Stimulated activated naive CD4-positive, alpha-beta T cell (primary cell): ENCODE results near the gene RBM20.
A peak's percentile ranks its signal among the peaks of the same experiment; 100 is the strongest.
"Not testable (repeated sequence)": the region's sequence is repeated elsewhere in the genome, so short reads cannot be mapped to it uniquely, and the experiment has no call there.

Experiments used
- DNase-seq, 6 experiments: peaks; one replicate each; lab custom pipeline; 2025; lab: John Stamatoyannopoulos, UW

The RBM20 gene

DNA sequence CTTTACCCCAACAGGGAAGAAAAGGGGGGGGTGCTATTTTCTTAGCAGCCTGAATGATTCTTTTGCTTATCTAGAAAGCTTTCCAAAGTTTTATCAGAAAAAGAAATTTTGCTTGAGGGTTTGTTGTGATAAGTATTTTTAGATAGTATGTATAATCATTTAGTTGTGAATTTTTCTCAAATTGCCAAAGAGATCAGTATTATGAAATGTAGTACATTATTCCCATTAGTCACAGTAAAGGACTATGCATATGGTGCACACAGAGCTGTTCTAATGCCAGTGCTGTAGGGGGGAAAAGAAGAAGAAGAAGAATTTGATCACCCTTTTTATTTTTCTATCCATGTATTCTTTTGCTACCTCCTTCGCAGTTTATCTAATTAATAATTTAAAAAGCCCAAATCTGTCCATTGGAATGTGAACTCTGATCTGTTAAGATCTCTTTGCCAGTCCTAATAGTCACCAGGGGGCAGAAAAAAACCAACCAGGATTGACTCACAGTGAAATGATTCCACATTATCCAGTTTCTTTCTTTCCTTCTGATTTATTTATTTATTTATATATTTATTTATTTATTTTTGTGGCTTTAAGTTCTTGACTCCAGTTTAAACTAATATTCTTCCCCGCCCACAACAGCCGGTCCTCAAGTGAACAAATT lies 4.7 kb downstream of the RBM20 start:
- DNase-seq: no peak

DNA sequence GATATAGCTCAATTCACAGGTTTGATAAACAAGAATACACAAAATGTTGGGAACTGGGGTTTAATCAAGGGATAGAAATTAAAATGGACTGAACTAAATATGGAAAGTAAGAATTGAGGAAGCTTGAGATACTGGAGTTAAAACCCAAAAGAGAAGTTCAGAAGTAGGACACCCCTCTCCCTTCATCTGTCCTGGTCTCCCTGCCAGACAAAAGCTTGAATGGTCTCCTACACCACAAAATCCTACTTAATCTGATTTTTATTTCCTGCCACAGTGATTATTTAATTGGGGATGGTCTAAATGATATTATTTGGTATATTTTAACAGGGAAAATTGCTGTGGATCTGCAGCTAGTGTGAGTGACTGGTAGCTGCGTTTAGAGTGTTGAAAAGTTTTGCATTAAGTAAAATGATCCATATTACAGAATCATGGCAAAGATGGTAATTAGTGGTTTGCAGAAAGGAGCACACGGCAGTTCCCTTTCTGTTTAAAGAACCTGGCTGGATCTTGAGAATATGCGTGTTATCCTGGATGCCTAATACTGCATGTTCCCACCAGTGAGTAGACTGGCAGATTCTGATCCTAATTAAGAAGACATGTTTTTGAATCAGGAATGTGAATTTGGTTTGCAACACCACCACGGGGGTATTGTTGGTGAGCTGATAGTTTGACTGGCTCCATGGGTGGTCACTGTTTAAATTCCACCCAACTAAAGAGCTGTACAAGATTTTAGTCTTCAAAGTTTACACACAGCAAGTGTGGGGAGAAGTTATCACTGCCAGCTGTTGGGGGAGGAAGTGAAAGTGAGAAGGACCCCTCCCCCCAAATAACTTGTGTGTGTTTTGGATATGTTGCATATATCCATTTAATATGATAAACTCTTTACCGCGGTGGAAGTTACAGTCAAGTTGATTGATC lies 5.5 kb downstream of the RBM20 start:
- no peak for DNase-seq

- DNase-seq: no peak
Measured at GRCh38 chr10:110650265-110650668, 6.1 kb downstream of the RBM20 start.

GRCh38 chr10:110651044-110651958 lies 7.2 kb downstream of the RBM20 start:
- DNase-seq: peak in 1 of 6 experiments; percentile 10

GRCh38 chr10:110652475-110653118 lies 8.5 kb downstream of the RBM20 start:
- DNase-seq: no peak

DNA sequence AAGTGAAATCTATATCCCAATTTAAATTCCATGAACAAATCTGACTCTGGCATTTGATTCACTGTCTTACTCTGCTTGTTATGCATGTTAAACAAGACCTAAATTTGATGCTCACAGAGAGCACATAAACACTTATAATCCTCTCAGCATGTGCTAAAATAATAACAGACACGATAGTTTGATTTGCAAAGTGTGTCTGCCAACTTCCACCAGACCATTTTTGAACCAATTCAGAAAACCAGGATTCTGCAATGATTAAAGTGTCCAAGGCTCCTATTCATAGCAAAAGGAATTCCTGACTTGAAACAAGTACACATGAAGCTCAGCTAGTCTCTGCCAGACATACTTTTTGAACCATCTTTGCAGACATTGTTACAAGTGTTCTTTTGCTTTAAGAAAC lies 11.2 kb downstream of the RBM20 start:
- no peak for DNase-seq

DNA sequence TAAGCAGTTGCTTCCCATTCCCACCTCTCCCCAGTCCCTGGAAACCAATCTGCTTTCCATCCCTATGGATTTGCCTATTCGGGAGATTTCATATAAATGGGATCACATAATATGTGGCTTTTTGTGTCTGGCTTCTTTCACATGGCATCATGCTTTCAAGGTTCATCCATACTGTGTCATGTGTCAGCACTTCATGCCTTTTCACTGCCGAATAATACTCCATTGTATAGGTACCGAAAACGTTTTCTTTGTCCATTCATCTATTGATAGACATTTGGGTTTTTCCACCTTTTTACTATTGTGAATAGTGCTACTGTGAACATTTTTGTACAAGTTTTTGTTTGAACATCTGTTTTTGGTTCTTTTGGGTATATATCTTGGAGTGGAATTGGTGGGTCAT lies 12.5 kb downstream of the RBM20 start:
- DNase-seq: no peak

DNA sequence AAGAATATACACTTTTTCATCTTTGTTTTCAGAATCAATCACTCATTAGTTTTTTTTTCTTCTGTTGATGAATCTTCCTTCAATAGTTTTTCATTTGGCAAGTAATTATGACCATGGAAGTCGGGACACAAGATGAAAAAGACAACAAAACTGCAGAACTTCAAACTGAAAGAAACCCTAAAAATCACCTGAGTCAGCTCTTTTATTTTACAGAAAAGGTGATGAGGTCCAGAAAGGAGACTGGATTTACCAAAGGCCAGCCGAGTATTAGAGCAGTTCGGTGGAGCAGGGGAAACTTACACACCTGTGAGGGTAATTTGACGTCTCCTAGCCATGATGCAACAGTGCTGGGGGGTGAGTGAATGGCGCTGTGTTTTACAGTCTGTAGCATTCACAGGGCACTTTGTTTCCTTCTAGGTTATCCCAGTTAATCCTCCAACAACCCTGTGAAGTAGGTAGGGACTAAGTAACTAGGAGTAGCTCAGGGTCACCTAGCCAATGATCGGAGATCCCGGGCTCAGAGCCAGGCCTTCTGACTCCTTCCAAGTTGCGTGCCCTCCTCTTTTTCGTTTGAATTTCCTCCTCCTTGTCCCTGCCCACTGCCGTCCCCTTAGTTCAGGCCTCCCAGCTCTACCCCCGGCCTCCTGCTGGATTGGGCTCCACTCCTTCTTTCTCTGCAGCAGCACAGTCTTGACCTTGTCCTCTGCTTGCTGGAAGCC lies 14.0 kb downstream of the RBM20 start:
- no peak for DNase-seq

GRCh38 chr10:110659558-110659957 lies 15.4 kb downstream of the RBM20 start:
- no peak for DNase-seq

DNA sequence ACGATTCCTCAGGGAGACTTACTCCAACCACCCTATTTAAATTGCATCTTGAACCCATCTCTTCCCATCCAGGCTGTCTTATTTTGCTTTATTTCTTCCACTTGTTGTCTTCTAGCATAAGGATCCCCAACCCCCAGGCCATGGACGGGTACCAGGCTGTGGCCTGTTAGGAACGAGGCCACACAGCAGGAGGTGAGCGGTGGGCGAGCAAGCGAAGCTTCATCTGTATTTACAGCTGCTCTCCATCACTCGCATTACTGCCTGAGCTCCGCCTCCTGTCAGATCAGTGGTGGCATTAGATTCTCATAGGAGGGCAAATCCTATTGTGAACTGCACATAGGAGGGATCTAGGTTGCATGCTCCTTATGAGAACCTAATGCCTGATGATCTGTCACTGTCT lies 16.2 kb downstream of the RBM20 start:
- DNase-seq: not testable (repeated sequence)

DNA sequence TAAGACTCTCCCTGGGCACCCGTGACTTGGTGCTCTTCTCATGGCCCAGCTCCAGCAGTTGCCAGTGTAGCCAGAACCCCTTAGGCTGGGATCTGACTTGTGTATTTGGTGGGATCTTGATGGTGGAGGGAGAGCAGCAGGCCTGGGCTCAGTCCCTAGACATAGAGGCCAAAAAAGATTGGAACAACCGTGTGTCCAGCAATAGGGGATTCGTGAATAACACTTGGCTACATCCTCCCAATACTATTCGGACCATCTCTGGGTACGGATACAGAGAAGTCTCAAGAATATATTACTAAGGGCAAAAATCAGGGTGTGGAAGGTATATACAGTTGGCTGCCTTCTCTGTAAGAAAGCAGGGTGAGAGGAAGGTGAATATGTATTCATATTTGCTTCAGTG lies 17.2 kb downstream of the RBM20 start:
- no peak for DNase-seq

DNA sequence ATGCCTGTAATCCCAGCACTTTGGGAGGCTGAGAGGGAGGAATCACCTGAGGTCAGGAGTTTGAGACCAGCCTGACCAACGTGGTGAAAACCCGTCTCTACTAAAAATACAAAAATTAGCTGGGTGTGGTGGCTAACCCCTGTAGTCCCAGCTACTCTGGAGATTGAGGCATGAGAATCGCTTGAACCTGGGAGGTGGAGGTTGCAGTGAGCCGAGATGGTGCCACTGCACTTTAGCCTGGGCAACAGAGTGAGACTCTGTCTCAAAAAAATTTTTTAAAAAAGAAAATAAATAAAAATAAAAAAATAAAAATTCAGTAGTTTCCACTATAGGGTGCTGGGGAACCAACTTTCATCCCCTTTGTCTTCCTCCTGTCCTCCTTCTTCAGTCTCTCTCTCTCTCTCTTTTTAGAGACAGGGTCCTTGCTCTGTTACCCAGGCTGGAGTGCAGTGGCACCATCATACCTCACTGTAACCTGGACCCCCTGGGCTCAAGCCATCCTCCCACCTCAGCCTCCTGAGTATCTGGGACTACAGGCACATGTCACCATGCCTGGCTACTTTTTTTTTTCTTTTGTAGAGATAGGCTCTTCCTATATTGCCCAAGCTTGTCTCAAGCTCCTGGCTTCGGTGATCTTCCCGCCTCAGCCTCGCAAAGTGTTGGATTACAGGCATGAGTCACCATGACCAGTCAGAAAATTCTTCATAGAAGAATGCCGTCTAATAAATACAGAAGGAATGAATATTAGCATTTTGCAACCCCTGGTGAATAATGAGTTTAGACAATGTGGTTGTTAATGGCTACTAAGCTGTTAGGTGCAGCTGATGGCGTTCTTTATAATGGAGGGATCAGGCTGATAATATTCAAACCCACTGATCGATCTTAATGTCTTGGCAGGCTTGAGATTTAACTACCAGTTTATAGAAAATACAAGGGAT lies 20.6 kb downstream of the RBM20 start:
- DNase-seq: no peak

- not testable (repeated sequence) for DNase-seq
Measured at GRCh38 chr10:110666259-110666658, 22.1 kb downstream of the RBM20 start.

- DNase-seq: no peak
Measured at GRCh38 chr10:110666673-110667072, 22.5 kb downstream of the RBM20 start.

- DNase-seq: no peak
Measured at GRCh38 chr10:110667620-110668343, 23.6 kb downstream of the RBM20 start.

DNA sequence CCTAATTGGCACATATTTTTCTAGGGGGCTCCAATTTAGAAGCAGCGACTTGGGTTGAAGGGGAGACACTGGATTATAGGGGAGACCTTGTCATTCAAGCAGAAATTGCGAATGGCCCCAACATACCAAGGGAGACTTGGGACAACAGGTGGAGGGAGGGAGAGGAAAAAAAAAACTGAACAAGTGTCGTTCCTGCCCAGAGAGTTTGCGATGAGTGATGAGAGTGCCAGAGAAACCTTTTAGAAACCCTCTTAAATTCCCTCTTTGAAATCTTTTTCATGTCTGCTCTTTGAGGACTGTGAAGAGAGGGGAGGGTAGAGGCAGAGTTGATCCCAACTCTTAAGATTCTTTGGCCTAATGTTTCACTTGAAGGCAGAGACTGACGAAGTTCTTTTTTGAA lies 24.3 kb downstream of the RBM20 start:
- no peak for DNase-seq

DNA sequence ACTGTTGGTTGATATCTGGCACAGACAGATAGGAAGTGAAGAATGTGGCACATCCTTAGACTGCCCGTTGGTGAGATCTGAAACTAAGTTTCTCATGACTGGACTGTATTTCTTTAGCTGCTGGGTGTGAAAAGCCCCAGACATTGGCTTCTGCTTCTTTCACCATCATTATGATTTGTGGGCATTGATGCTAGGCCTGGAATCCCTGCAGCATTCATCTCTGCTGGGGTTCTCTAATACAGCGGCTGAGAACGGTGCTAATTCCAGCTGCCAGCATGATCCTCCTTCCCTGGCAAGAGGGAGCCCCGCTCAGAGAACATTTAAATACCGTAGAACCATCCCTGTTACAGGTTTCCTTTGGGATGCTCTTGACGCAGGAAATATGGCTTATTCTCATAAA lies 26.2 kb downstream of the RBM20 start:
- DNase-seq: no peak

DNA sequence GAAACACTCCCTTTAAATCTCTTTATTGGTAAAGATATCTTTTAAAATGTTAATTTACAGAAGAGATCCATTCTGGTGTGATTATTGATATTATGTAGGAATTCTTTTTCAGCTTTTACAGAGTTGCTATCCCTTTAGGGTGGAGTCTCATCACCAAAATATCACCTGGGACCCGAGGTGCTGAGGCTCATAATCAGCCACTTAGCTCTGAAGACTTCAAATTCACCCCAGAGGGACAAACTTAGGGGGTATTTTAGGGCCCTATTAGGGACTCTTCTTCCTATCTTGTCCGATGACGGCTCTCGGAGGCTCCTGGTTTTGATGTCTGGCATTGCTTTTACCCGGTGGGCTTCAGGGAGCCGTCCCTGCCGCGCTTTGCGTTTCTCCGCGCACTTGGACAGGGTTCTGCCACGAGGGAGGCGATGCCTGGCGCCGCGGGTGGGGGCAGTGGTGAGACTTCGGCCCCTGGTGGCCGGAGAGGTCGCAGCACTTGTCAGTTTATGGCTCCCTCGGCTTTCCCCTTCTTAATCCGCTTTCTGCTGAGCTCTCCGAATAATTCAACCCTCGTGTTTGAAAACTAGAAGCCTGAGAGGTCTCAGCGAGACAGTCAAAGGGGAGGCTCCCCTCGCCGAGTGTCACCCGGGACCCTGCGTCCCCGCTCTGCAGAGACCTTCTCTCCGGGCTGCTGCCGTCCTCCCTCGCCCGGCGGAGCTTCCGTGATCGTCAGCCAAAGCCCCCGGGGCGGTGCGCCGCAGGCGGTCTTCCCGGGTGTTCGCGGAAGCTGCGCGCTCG lies 27.8 kb downstream of the RBM20 start:
- DNase-seq: peak in 5 of 6 experiments; percentile 27 to 74 (median 45)

DNA sequence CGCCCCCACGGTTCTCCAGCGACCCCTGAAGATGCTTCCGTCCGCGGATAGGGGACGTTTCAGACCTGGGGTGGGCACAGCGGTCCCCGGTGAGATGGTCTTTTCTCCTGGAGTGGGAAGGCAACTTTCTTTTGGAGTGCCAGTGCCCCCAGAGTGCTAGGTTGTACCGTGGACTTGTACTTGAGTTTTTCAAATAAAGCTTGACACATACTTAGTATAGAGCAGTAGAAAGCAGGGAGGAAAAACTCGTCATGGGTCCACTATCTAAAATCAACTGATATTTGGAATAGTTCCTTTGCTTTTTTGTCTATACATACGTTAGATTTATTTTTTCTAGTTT lies 28.4 kb downstream of the RBM20 start:
- no peak for DNase-seq
